ENCODE results near the gene CFAP251. TPM values are rescaled to one million over a fixed set of nuclear protein-coding genes. Genes with fewer than 3 reads are reported as not detected.

CFAP251 gene
- total RNA-seq, 1 experiment from 2014 or later = 0.81 TPM

DNA sequence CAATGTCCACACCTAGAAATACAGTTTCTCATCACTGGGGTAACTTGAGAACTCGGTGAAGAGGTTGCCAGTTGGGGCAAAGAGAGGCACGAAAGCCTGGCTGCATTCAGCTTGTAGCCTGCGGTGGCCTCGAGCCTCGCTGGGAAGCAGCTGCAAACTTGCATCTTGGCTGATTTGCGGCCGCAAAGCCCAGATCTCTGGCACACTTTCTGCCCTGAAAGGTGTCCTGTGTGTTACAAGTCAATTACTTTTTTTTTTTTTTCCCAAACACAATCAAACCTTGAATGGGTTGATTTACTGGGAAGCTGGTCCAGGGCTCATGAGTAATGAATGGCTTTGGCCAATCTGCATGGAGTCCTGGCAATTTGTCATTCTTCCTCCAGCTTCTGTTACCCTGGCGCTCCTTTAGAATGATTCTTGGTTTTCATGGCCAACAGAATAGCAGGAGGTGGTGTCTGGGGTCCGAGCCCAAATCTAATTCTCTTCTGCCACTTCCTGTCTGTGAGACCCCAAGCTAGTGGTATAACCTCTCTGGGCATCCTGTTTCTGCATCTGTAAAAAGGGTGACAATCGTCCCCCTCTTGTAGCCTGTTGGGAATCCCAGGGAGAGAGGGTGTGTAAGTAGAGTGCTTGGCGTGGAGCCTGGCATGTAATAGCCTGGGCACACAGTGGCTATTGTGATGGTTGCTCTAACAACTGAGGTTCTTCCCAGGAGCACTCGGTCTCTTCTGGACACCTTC lies 109.9 kb downstream of the CFAP251 start:
- Histone ChIP-seq H4K5ac (ENCODE audit: insufficient read length, low read depth, low read length) (no peak overlapping the region), H2BK12ac (ENCODE audit: insufficient read length, low read depth, low read length) (no peak overlapping the region), H3K79me1 (ENCODE audit: insufficient read depth, low read depth, low read length, poor library complexity, severe bottlenecking) (peaks cover 7% of the 10 kb centered on the region), H4K20me1 (ENCODE audit: control insufficient read depth, insufficient read depth, insufficient read length) (peaks cover 3% of the 10 kb centered on the region), H4K91ac (ENCODE audit: insufficient read length, low read depth, low read length) (no peak overlapping the region), H2BK20ac (ENCODE audit: low read depth, low read length, poor library complexity, severe bottlenecking) (no peak overlapping the region), H3K4me1 (ENCODE audit: insufficient read depth, low read length) (no peaks in the 10 kb centered on the region), H3K79me2 (ENCODE audit: insufficient read depth, low read length) (peaks cover 2% of the 10 kb centered on the region; the same call in 1 of the 2 replicates), H3K9ac (ENCODE audit: extremely low read depth, insufficient read length, low read length) (no peak overlapping the region), H2BK15ac (ENCODE audit: low read depth, low read length) (no peak overlapping the region), H3K18ac (ENCODE audit: insufficient read length, low read depth, low read length) (no peak overlapping the region), H2AK5ac (ENCODE audit: insufficient read length, low read length) (no peak overlapping the region), H2BK5ac (ENCODE audit: insufficient read length, low read length) (no peak overlapping the region), H3K4me2 (ENCODE audit: insufficient read depth, insufficient read length, low read length) (no peak overlapping the region), H3K23me2 (ENCODE audit: insufficient read length, low read depth, low read length, poor library complexity, severe bottlenecking) (no peaks in the 10 kb centered on the region), H3K23ac (ENCODE audit: insufficient read length, low read depth, low read length) (no peak overlapping the region), H3K4ac (ENCODE audit: low read depth, low read length) (no peak overlapping the region), H2AFZ (ENCODE audit: low read length) (no peak overlapping the region), H3K14ac (ENCODE audit: insufficient read depth, low read length) (no peak overlapping the region), H3K9me3 (ENCODE audit: control insufficient read depth, low read depth, low read length) (no peaks in the 10 kb centered on the region), H3T11ph (ENCODE audit: low read length) (no peak overlapping the region), H3K27ac (ENCODE audit: insufficient read length, low read depth, low read length) (no peak overlapping the region), H3K27me3 (ENCODE audit: insufficient read depth, low read length) (no peaks in the 10 kb centered on the region; the same call in 1 of the 2 replicates), H2BK120ac (ENCODE audit: low read depth, low read length, poor library complexity, severe bottlenecking) (no peak overlapping the region), H3K56ac (ENCODE audit: insufficient read length, low read depth, low read length) (no peak overlapping the region), H4K8ac (replicated peaks; ENCODE audit: insufficient read length, low read depth, low read length) (no peak overlapping the region)
- Mint-ChIP-seq H3K36me3 (ENCODE audit: insufficient read depth in 1 of 3, low read depth in 3 of 3) (peaks cover 0 to 3% (median 1%) of the 10 kb centered on the region in 3 experiments; a peak in 3 of 7 replicates), H3K27ac (no peak overlapping the region), H3K4me3 (no peak overlapping the region; a peak in 1 of 5 replicates), H3K9me3 (no peaks in the 10 kb centered on the region), H3K27me3 (ENCODE audit: low read depth) (peaks cover 1% of the 10 kb centered on the region; the same call in 1 of the 2 replicates), H3K4me1 (peaks cover 30 to 34% of the 10 kb centered on the region in 2 experiments)
- WGBS (ENCODE audit: extremely low coverage, insufficient read length, low lambda C conversion rate) = no CpG with 5 or more reads among the region's 12 CpGs
- TF ChIP-seq, protein P1, sequence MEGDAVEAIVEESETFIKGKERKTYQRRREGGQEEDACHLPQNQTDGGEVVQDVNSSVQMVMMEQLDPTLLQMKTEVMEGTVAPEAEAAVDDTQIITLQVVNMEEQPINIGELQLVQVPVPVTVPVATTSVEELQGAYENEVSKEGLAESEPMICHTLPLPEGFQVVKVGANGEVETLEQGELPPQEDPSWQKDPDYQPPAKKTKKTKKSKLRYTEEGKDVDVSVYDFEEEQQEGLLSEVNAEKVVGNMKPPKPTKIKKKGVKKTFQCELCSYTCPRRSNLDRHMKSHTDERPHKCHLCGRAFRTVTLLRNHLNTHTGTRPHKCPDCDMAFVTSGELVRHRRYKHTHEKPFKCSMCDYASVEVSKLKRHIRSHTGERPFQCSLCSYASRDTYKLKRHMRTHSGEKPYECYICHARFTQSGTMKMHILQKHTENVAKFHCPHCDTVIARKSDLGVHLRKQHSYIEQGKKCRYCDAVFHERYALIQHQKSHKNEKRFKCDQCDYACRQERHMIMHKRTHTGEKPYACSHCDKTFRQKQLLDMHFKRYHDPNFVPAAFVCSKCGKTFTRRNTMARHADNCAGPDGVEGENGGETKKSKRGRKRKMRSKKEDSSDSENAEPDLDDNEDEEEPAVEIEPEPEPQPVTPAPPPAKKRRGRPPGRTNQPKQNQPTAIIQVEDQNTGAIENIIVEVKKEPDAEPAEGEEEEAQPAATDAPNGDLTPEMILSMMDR (conservative IDR thresholded peaks at IDR 0.05) = no peak
- no peak for DNase-seq

Data from H9 (cell line).